CD4-positive, alpha-beta T cell (primary cell): ENCODE measurements around the gene PALM. TPM values are rescaled to one million over a fixed set of nuclear protein-coding genes. Genes with fewer than 3 reads are reported as not detected.
A peak's percentile ranks its signal among the peaks of the same experiment; 100 is the strongest.
"Not testable (repeated sequence)": the region's sequence is repeated elsewhere in the genome, so short reads cannot be mapped to it uniquely, and the experiment has no call there.

Experiments
- ATAC-seq: fragments of 200-7000 bp; cut with Tn5 transposase; one replicate; pipeline ENCODE4 v1.10.0; 2022; ENCODE audit warnings: mild to moderate bottlenecking; ENCODE audit not compliant: poor library complexity
- CTCF ChIA-PET: fragments of 350-600 bp; sonication (Branson Sonifier 250); formaldehyde crosslinking; loops from one replicate; lab custom pipeline; 2021; ENCODE audit warnings: antibody characterized with exemption, inconsistent platforms; lab: Charles Lee
- POLR2A ChIA-PET: fragments of 350-600 bp; sonication (Branson Sonifier 250); formaldehyde crosslinking; loops from one replicate; lab custom pipeline; 2021; ENCODE audit warnings: antibody characterized with exemption, inconsistent platforms; lab: Charles Lee
- DNase-seq, 14 experiments: peaks; one replicate each; pipeline ENCODE4 v3.0.0-alpha.2; 2013 to 2020; ENCODE audit warnings: mixed read lengths in 2 of 14
- H3K27ac ChIP-seq, 2 donors: one replicate each; pipeline versions ENCODE4 v1.5.1 to v1.7.0; 2013; ENCODE audit warnings: low read length in 2 of 2, low read depth in 1 of 2, mild to moderate bottlenecking in 1 of 2
- H3K27me3 ChIP-seq, 2 experiments: 1 replicate in 1 of 2; 2 replicates in 1 of 2; pipeline versions ENCODE4 v1.6.1 to v1.7.0; 2013; ENCODE audit warnings: low read length in 2 of 2, control low read depth in 1 of 2, mild to moderate bottlenecking in 1 of 2, moderate library complexity in 1 of 2; ENCODE audit not compliant: insufficient read depth in 2 of 2, control insufficient read depth in 1 of 2
- H3K36me3 ChIP-seq: one replicate; pipeline ENCODE4 v1.6.1; 2013; ENCODE audit warnings: low read length, control low read depth; ENCODE audit not compliant: insufficient read depth
- H3K4me1 ChIP-seq: one replicate; pipeline ENCODE4 v1.6.1; 2013; ENCODE audit warnings: low read length, control low read depth; ENCODE audit not compliant: insufficient read depth
- H3K4me3 ChIP-seq: one replicate; pipeline ENCODE4 v1.5.1; 2013; ENCODE audit warnings: mild to moderate bottlenecking, low read length, moderate library complexity
- H3K9me3 ChIP-seq, 2 experiments: 1 replicate in 1 of 2; 2 replicates in 1 of 2; pipeline versions ENCODE4 v1.6.1 to v1.7.0; 2013; ENCODE audit warnings: low read length in 2 of 2, mild to moderate bottlenecking in 2 of 2, control low read depth in 1 of 2, moderate library complexity in 1 of 2; ENCODE audit not compliant: control insufficient read depth in 1 of 2, insufficient read depth in 1 of 2
- H3K27ac Mint-ChIP-seq: one replicate; pipeline ENCODE4 v1.8.0; 2020; ENCODE audit warnings: mixed read lengths
- H3K27me3 Mint-ChIP-seq: one replicate; pipeline ENCODE4 v1.8.0; 2021; ENCODE audit warnings: mixed read lengths
- H3K36me3 Mint-ChIP-seq: one replicate; pipeline ENCODE4 v1.8.0; 2021; ENCODE audit warnings: low read depth, mixed read lengths
- H3K4me1 Mint-ChIP-seq: one replicate; pipeline ENCODE4 v1.8.0; 2021; ENCODE audit warnings: low read depth, mixed read lengths
- H3K4me3 Mint-ChIP-seq: one replicate; pipeline ENCODE4 v1.8.0; 2020; ENCODE audit warnings: mild to moderate bottlenecking, mixed read lengths
- H3K9me3 Mint-ChIP-seq: one replicate; pipeline ENCODE4 v1.8.0; 2020; ENCODE audit warnings: mixed read lengths
- CTCF ChIP-seq: fragments of 200-600 bp; IDR thresholded peaks from one replicate; pipeline ENCODE4 v1.8.0; 2022; ENCODE audit warnings: antibody characterized with exemption, mild to moderate bottlenecking
- intact Hi-C, 2 experiments: fragments of 100-400 bp; cut with DNase I in 1 of 2; cut with micrococcal nuclease in 1 of 2; formaldehyde crosslinking; loops; one replicate each; pipeline versions ENCODE4 v1.15.1 to v1.9.0; 2023 to 2025; cut with DNase I, micrococcal nuclease
- total RNA-seq, 174 experiments: library from RNA in 2 of 174; stranded (reverse) in 2 of 174; gene quantifications; one replicate each; pipeline ENCODE4 v1.2.3 and lab custom pipeline; 2021 to 2026

Gene PALM
- total RNA-seq, 2 experiments from 2014 or later = not detected

GRCh38 chr19:694481-695351, 14.0 kb upstream of the PALM start:
- DNase-seq (peak in 1 of 14 experiments; percentile 13), ATAC-seq (no peak)
- no peaks in the 10 kb centered on the region for H3K4me1 Mint-ChIP-seq
- ChIA-PET POLR2A (no interaction called here), CTCF (no interaction called here)
- H3K36me3 ChIP-seq = no peaks in the 10 kb centered on the region
- H3K36me3 Mint-ChIP-seq = no peaks in the 10 kb centered on the region
- H3K27ac ChIP-seq = no peak overlapping the region
- H3K27me3 ChIP-seq = peaks cover 21 to 30% of the 10 kb centered on the region in 2 experiments
- intact Hi-C loops = no loop called here
- H3K4me1 ChIP-seq = peaks cover 17% of the 10 kb centered on the region
- H3K27me3 Mint-ChIP-seq = peaks cover 24% of the 10 kb centered on the region
- no peaks in the 10 kb centered on the region for H3K9me3 Mint-ChIP-seq
- no peak overlapping the region for H3K4me3 Mint-ChIP-seq
- H3K9me3 ChIP-seq = peaks cover 0 to 14% of the 10 kb centered on the region in 2 experiments
- H3K4me3 ChIP-seq = no peak overlapping the region
- no peak overlapping the region for H3K27ac Mint-ChIP-seq
- TF ChIP-seq CTCF = no peak

DNA sequence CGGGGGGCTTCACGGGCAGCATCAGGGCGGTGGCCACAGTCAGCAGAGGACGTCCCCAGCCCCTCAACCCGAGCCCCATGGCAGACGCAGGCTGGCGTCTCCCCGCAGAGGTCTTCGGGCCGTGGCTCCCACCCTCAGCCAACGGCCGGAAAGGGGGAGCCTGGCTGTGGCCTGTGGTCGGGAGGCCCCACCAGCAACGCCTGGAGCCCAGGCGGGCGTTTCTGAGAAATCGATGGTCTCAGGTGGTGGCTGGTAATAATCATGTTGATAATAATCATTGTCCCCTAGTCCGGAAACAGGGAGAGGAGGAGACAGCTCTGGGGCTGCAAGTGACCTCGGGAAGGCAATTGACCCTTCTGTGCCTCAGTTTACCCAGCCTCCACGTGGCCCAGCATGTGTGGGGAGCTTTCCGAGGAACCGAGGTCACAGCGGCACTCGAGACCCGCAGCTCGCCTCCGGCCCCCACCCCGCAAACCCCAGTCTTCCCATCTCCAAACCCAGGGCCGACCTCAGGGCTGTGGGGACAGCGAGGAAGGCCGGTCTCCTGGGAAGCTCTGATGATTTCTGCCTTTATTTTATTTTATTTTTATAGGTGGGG, 13.3 kb upstream of the PALM start, which contains the start of gene PRSS57:
Gene PRSS57, minus strand, starts transcription at position 101 of the 598 bp plus-strand sequence. Its CDS starts 22 bp downstream, at position 79.
- ATAC-seq (no peak), DNase-seq (peak in 1 of 14 experiments; percentile 14)
- Histone ChIP-seq H3K4me3 (no peak within 1 kb of the TSS), H3K27me3 (peaks cover 21 to 30% of the 10 kb centered on the region in 2 experiments), H3K27ac (no peak within 1 kb of the TSS), H3K4me1 (peaks cover 17% of the 10 kb centered on the region), H3K9me3 (peaks cover 0 to 14% of the 10 kb centered on the region in 2 experiments), H3K36me3 (no peaks in the 10 kb centered on the region)
- ChIA-PET POLR2A (no interaction called here), CTCF (no interaction called here)
- Mint-ChIP-seq H3K9me3 (no peaks in the 10 kb centered on the region), H3K27me3 (peaks cover 24% of the 10 kb centered on the region), H3K27ac (no peak within 1 kb of the TSS), H3K4me1 (no peaks in the 10 kb centered on the region), H3K4me3 (no peak within 1 kb of the TSS), H3K36me3 (no peaks in the 10 kb centered on the region)
- intact Hi-C loops = no loop called here
- no peak for TF ChIP-seq CTCF

DNA sequence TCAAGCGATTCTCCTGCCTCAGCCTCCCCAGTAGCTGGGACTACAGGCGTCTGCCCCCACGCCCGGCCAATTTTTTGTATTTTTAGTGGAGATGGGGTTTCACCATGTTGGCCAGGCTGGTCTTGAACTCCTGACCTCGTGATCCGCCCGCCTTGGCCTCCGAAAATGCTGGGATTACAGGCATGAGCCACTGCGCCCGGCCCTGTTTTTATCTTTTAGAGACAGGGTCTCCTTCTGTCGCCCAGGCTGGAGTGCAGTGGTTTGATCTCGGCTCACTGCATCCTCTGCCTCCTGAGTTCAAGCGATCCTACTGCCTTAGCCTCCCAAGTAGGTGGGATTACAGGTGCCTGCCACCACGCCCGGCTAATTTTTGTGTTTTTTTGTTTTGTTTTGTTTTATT, 10.2 kb upstream of the PALM start:
- CTCF ChIA-PET, POLR2A ChIA-PET: not testable (repeated sequence)

DNA sequence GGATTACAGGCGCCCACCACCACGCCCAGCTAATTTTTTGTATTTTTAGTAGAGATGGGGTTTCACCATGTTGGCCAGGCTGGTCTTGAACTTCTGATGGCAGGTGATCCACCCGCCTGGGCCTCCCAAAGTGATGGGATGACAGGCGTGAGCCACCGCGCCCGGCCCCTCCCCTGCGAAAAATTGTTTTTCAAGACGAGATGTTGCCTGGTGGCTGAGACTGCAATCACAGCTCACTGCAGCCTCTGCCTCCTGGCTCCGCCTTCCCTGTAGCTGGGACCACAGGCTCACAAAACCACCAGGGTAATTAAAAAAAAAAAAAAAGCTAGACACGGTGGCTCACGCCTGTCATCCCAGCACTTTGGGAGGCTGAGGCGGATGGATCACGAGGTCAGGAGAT, 8.8 kb upstream of the PALM start:
- DNase-seq = peak in 2 of 14 experiments; percentile 38 to 59
- POLR2A ChIA-PET, H3K4me3 Mint-ChIP-seq, H3K4me1 Mint-ChIP-seq, H3K27ac Mint-ChIP-seq, intact Hi-C loops, ATAC-seq, H3K36me3 ChIP-seq, H3K27ac ChIP-seq, H3K36me3 Mint-ChIP-seq, H3K9me3 Mint-ChIP-seq, H3K4me3 ChIP-seq: not testable (repeated sequence)
- CTCF ChIA-PET = interaction anchor here (0.7 kb wide), 1 partner anchor 1388 kb away, joined by 3 read pairs; no protein-coding TSS in a partner anchor
- peaks cover 32% of the 10 kb centered on the region for H3K27me3 Mint-ChIP-seq
- Histone ChIP-seq H3K4me1 (peaks cover 28% of the 10 kb centered on the region), H3K27me3 (peaks cover 17 to 30% of the 10 kb centered on the region in 2 experiments), H3K9me3 (peaks cover 0 to 18% of the 10 kb centered on the region in 2 experiments)

More for the DNA sequence above, 10.2 kb upstream of the PALM start:
- Histone ChIP-seq H3K4me1 (peaks cover 20% of the 10 kb centered on the region), H3K9me3 (peaks cover 0 to 18% of the 10 kb centered on the region in 2 experiments), H3K27me3 (peaks cover 21 to 30% of the 10 kb centered on the region in 2 experiments)
- H3K4me3 Mint-ChIP-seq, H3K36me3 ChIP-seq, H3K27ac Mint-ChIP-seq, H3K9me3 Mint-ChIP-seq, ATAC-seq, DNase-seq, H3K4me1 Mint-ChIP-seq, H3K36me3 Mint-ChIP-seq, H3K4me3 ChIP-seq, H3K27ac ChIP-seq, intact Hi-C loops: not testable (repeated sequence)
- H3K27me3 Mint-ChIP-seq = peaks cover 37% of the 10 kb centered on the region

- intact Hi-C loops, H3K9me3 ChIP-seq, ATAC-seq, H3K27ac ChIP-seq, H3K36me3 Mint-ChIP-seq, H3K4me3 Mint-ChIP-seq, H3K36me3 ChIP-seq, H3K27ac Mint-ChIP-seq, DNase-seq, H3K9me3 Mint-ChIP-seq, H3K4me3 ChIP-seq, H3K4me1 Mint-ChIP-seq: not testable (repeated sequence)
- ChIA-PET POLR2A (interaction anchor here (0.8 to 2.0 kb wide), 3 partner anchors 40 to 365 kb away, joined by 3 to 5 read pairs (median 5); partner anchors contain the start of genes ARHGAP45, PTBP1 and RNF126), CTCF (interaction anchor here (0.9 kb wide), 1 partner anchor 31 kb away, joined by 3 read pairs; no protein-coding TSS in a partner anchor)
- peaks cover 36% of the 10 kb centered on the region for H3K27me3 Mint-ChIP-seq
- H3K27me3 ChIP-seq = peaks cover 8 to 31% of the 10 kb centered on the region in 2 experiments
- H3K4me1 ChIP-seq = peaks cover 16% of the 10 kb centered on the region
Measured at GRCh38 chr19:702847-703246, 5.9 kb upstream of the PALM start.
